OCI-LY1 (cell line): ENCODE results near the gene SMU1.

Source experiments
- CTCF ChIP-seq: fragments of 200-600 bp; sonication (generic), shearing (Covaris generic); IDR thresholded peaks from 2 replicates; pipeline ENCODE4 v1.5.1; 2017; ENCODE audit warnings: mild to moderate bottlenecking, antibody characterized with exemption, low read length, moderate library complexity, mixed read lengths
- EZH2 ChIP-seq: fragments of 200-600 bp; sonication (generic), shearing (Covaris generic); IDR thresholded peaks from 2 replicates; pipeline ENCODE4 v1.8.0; 2017; ENCODE audit warnings: borderline replicate concordance, mixed run types, mild to moderate bottlenecking, antibody characterized with exemption, low read length, moderate library complexity, mixed read lengths

- no peak for TF ChIP-seq EZH2
- TF ChIP-seq CTCF, result no peak
Measured at GRCh38 chr9:33099754-33100153, 23.3 kb upstream of the SMU1 start.
